ENCODE measurements around the gene SOX21. TPM values are rescaled to one million over a fixed set of nuclear protein-coding genes. Genes with fewer than 3 reads are reported as not detected.

Gene SOX21
- polyA plus RNA-seq, 1 donor (not counting 4 experiments of a cell fraction or from before 2014, with no cell fraction given): not detected

DNA sequence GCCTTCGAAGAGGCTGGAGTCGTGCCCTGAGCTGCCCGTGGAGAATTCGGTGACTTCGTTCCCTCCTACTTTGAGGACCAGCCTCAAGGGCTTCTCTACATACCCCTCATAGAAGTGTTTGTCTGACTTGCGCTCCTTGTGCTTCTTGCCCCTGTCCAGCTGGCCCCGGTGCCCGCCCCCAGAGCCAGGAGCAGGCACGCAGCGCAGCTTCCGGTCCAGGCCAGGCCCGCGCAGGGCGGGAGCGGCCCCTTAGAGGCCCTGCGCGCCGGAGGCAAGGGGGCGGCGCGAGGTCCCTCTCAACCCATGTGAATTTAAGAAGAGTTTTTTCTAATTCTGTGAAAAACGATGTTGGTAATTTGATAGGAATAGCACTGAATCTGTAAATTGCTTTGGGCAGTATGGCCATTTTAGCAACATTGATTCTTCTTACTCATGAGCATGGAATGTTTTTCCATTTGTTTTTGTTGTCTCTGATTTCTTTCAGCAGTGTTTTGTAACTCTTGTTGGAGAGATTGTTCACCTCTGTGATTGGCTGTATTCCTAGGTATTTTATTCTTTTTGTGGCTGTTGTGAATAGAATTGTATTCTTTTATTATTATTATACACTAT lies 46.9 kb upstream of the SOX21 start:
- no peaks in the 10 kb centered on the region for H4K20me1 ChIP-seq (ENCODE audit: control insufficient read depth, extremely low read depth, insufficient read depth, low read length)
- no peaks in the 10 kb centered on the region for H3K79me2 ChIP-seq (ENCODE audit: control insufficient read depth, insufficient read depth, low read length)
- no peak overlapping the region for H2AFZ ChIP-seq (ENCODE audit: control insufficient read depth, low read length)
- H3K27me3 ChIP-seq (ENCODE audit: control insufficient read depth, extremely low read depth, insufficient read depth, low read length): no peaks in the 10 kb centered on the region
- DNase-seq (ENCODE audit: low read depth, low spot score) (no peak), FAIRE-seq (no peak)
- no peaks in the 10 kb centered on the region for H3K9me1 ChIP-seq (ENCODE audit: control insufficient read depth, extremely low read depth, insufficient read depth, low read length)
- no peaks in the 10 kb centered on the region for H3K4me1 ChIP-seq (ENCODE audit: control insufficient read depth, extremely low read depth, insufficient read depth, low read length)
- TF ChIP-seq, protein P1, sequence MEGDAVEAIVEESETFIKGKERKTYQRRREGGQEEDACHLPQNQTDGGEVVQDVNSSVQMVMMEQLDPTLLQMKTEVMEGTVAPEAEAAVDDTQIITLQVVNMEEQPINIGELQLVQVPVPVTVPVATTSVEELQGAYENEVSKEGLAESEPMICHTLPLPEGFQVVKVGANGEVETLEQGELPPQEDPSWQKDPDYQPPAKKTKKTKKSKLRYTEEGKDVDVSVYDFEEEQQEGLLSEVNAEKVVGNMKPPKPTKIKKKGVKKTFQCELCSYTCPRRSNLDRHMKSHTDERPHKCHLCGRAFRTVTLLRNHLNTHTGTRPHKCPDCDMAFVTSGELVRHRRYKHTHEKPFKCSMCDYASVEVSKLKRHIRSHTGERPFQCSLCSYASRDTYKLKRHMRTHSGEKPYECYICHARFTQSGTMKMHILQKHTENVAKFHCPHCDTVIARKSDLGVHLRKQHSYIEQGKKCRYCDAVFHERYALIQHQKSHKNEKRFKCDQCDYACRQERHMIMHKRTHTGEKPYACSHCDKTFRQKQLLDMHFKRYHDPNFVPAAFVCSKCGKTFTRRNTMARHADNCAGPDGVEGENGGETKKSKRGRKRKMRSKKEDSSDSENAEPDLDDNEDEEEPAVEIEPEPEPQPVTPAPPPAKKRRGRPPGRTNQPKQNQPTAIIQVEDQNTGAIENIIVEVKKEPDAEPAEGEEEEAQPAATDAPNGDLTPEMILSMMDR (optimal IDR thresholded peaks at IDR 0.05 in 1 of 3, IDR thresholded peaks at IDR 0.05 in 1 of 3, conservative IDR thresholded peaks at IDR 0.05 in 1 of 3; ENCODE audit: extremely low read depth in 1 of 3, insufficient read depth in 2 of 3, low read length in 3 of 3): no peak
- TF ChIP-seq EZH2 (IDR thresholded peaks at IDR 0.05; ENCODE audit: low read length): no peak
- H3K9ac ChIP-seq (ENCODE audit: control insufficient read depth, extremely low read depth, insufficient read depth, low read length): no peak overlapping the region
- no peaks in the 10 kb centered on the region for H3K9me3 ChIP-seq (ENCODE audit: control insufficient read depth, low read depth, low read length)
- no peak overlapping the region for H3K4me3 ChIP-seq (ENCODE audit: control insufficient read depth in 2 of 3, extremely low read depth in 1 of 3, insufficient read depth in 2 of 3, low read depth in 1 of 3, low read length in 3 of 3)
- no peak overlapping the region for H3K27ac ChIP-seq (ENCODE audit: control insufficient read depth, insufficient read depth, low read length)
- H3K36me3 ChIP-seq (ENCODE audit: control insufficient read depth in 2 of 2, extremely low read depth in 1 of 2, insufficient read depth in 2 of 2, low read length in 2 of 2): no peaks in the 10 kb centered on the region
- dilution Hi-C loops (cut with MboI; ENCODE audit: extremely low pct_ligation_motif_present, low sequenced_read_pairs): no loop called here
- no peak overlapping the region for H3K4me2 ChIP-seq (ENCODE audit: control insufficient read depth, extremely low read depth, insufficient read depth, low read depth, low read length)

DNA sequence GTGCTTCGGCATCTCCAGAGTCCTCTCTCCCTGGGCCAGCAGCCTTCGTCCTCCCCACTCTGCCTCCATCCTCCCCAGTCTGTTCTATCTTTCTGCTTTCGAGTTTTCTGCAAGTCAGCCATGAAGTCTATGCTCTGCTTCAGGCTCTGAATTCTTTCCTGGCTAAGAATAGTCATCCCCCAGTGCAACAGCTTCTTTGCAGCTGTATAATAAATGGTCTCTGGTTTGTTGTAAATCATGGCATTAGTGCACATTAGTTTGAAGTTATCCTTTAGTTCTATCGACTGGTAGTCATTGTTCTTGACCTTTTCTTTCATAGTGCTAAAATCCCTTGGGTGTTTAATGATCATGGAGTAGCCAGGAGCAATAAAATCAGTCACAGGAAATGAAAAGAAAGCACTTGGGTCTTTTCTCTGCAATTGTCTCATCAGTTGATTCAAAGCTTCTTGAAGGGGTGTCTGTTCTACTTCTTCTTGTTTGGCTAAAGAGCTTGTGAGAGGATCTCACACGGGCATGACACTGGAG lies 46.2 kb upstream of the SOX21 start:
- no peaks in the 10 kb centered on the region for H3K27me3 ChIP-seq (ENCODE audit: control insufficient read depth, extremely low read depth, insufficient read depth, low read length)
- H3K9ac ChIP-seq (ENCODE audit: control insufficient read depth, extremely low read depth, insufficient read depth, low read length): no peak overlapping the region
- dilution Hi-C loops (cut with MboI; ENCODE audit: extremely low pct_ligation_motif_present, low sequenced_read_pairs): no loop called here
- TF ChIP-seq, protein P1 (optimal IDR thresholded peaks at IDR 0.05 in 1 of 3, IDR thresholded peaks at IDR 0.05 in 1 of 3, conservative IDR thresholded peaks at IDR 0.05 in 1 of 3; ENCODE audit: extremely low read depth in 1 of 3, insufficient read depth in 2 of 3, low read length in 3 of 3): no peak
- no peaks in the 10 kb centered on the region for H3K9me1 ChIP-seq (ENCODE audit: control insufficient read depth, extremely low read depth, insufficient read depth, low read length)
- H2AFZ ChIP-seq (ENCODE audit: control insufficient read depth, low read length): no peak overlapping the region
- no peaks in the 10 kb centered on the region for H3K79me2 ChIP-seq (ENCODE audit: control insufficient read depth, insufficient read depth, low read length)
- no peak overlapping the region for H3K27ac ChIP-seq (ENCODE audit: control insufficient read depth, insufficient read depth, low read length)
- no peaks in the 10 kb centered on the region for H3K4me1 ChIP-seq (ENCODE audit: control insufficient read depth, extremely low read depth, insufficient read depth, low read length)
- H3K36me3 ChIP-seq (ENCODE audit: control insufficient read depth in 2 of 2, extremely low read depth in 1 of 2, insufficient read depth in 2 of 2, low read length in 2 of 2): no peaks in the 10 kb centered on the region
- H3K9me3 ChIP-seq (ENCODE audit: control insufficient read depth, low read depth, low read length): no peaks in the 10 kb centered on the region
- H4K20me1 ChIP-seq (ENCODE audit: control insufficient read depth, extremely low read depth, insufficient read depth, low read length): no peaks in the 10 kb centered on the region
- no peak overlapping the region for H3K4me2 ChIP-seq (ENCODE audit: control insufficient read depth, extremely low read depth, insufficient read depth, low read depth, low read length)
- no peak for DNase-seq (ENCODE audit: low read depth, low spot score)
- H3K4me3 ChIP-seq (ENCODE audit: control insufficient read depth in 2 of 3, extremely low read depth in 1 of 3, insufficient read depth in 2 of 3, low read depth in 1 of 3, low read length in 3 of 3): no peak overlapping the region
- FAIRE-seq: no peak
